NCI-H128 (cell line): Measurements from ENCODE around the gene CDK14.
"Not testable (repeated sequence)": the region's sequence is repeated elsewhere in the genome, so short reads cannot be mapped to it uniquely, and the experiment has no call there.

Source experiments
- DNase-seq: peaks from one replicate; lab custom pipeline; 2025; ENCODE audit not compliant: unreplicated experiment; lab: John Stamatoyannopoulos, UW

The CDK14 gene

DNA sequence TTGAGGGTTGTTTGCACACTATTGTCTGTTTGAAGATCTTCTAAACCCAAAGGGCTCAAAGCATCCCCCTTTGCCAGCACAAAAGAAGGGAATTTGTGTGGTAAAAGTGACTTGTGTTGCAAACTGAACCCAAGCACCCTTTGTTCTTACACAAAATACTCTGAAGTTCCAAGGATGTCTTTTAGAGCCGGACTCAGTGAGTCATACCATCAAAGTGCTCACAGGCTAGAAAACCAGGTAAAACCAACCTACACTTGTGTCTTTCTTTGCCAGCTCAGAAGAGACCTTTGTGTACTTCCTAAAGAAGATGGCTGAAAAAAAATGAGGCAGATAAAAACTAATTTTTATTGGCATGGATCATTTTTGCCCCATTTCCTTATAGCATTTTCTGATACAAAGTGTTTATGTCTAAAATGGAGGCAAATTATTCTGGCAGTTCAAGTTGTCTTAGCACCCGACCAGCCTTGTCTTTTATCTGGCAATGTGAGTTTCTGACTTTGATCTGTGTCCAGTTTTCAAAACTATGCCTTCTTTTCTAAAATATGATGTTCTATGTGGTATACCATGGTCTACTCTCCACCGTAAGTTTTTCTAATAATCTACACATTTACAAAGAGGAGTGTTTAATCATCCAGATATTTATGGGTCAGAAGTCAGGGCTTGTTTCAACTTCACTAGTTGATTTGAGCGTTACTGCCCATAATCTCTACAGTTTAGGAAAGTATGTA is 539.7 kb downstream of the CDK14 start:
- DNase-seq: no peak

DNA sequence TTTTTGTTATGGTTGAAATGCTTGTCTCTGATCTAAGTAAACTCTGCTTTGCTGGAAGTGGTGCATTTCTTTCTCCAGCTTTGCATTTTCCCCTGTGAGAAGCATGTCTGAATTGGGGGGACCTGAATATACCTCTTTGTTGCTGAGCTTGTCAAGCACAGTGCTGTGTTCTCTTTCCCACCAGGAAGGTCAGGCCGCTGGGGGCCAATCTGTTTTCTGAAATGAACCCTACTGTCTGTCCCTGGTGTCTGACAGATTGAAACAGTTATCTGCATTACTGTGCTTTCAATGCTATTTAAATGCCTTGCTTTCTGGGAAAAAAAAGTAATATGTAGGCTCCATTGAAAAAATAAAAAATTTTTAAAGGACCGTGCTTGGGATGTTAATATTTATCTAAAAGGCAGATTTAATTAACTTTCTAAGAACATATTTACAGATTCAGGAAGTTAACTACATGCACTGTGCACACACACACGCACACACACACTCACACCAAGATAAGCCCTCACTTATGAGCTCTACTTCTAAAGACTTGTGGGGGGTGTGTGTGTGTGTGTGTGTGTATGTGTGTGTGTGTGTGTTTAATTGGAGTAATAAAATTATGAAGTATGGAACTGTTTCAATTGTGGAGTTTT is 541.1 kb downstream of the CDK14 start:
- no peak for DNase-seq

- no peak for DNase-seq
Observed at GRCh38 chr7:91137788-91138368, 541.8 kb downstream of the CDK14 start.

GRCh38 chr7:91140286-91140685 is 544.2 kb downstream of the CDK14 start:
- DNase-seq: no peak

DNA sequence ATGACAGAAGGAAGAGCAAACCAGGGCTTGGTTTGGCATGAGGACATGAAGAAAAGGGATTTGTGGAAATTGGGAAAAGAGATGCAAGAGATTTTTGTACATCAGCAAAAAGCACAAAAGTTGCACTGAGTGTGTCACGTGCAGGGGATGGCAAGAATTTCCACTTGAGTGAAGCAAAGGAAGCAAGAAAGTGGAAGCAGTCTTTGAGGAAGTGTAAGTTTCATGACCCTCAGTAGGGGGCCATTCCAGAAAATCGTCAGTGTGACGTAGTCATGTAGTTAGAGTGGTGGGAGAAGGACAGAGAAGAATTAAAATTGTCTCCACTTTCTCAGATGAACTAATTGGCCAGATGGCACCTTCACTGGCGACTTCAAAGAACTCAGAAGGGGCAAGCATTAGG is 544.9 kb downstream of the CDK14 start:
- no peak for DNase-seq

- DNase-seq: no peak
Observed at GRCh38 chr7:91142743-91143142, 546.6 kb downstream of the CDK14 start.

DNA sequence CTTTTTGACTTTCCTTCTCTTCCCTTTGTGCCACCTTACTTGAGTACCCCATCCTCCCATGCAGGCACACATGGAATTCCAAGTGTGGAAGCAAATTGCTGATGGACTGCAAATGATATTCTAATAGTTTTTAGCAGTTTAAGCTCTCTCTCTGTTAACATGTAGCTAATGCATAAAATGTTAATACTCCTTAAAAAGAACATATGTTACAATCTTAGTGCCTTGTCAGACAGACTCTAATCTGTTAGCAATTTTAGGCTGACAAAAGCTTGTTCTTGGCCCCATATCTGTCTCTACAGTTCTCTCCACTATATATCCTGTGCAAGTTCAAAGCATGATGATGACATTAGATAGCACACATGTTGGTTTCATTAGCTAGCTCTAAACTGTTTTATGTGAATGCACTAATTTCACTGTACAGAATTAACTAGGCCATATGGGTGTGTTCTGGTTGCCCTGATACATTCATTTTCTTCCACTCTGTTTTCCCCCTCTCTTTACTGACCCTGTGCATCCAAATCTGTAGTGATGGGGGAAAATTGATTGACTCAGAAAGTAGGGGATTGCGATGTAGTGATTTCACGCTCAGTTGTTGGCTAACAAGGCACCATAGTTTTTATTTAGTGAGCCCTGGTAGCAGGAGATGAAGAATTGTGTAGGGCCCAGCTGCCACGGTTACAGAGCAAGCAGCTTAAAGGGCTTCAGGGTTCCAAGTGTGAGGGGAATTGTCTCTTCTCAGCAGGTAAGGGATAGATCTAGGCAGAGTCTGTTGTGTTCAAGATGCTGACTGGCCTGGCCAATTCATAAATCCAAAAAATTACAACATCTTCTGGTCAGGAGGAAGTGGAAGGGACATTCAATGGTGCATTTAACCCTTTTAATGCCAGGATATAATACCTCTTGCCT is 553.5 kb downstream of the CDK14 start:
- DNase-seq: no peak

GRCh38 chr7:91151916-91152315 is 555.8 kb downstream of the CDK14 start:
- no peak for DNase-seq

GRCh38 chr7:91156316-91157185 is 560.4 kb downstream of the CDK14 start:
- no peak for DNase-seq

DNA sequence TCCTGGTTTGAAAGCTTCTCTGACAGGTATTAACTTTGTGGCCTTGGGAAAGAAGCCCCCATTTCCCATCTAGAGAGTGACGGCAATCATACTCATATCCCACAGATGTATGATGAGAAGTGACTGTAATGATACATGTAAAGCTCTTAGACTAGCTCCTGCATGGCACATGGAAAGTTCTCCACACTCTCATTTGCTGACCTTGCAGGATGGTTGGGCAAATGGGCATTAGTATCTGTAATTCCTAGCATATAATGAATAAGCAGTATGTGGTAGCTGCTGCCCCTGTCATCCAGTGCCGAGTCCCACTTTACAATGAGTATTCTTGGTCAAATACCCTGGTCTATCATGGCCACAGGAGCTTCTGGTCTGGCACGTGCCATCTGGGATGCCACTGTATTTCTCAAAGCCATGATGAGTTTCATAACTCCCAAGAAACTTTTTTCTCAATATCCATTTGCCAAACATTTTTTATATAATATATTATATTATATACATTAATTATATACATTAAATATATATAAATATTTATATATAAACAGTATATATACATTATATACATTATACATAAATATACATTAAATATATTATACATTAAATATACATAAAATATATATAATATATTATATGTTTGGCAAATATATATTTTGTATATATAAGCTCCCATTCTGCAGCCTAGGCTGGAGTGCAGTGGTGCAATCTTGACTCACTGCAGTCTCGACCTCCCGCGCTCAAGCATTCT is 561.6 kb downstream of the CDK14 start:
- DNase-seq: no peak

GRCh38 chr7:91162436-91162835 is 566.3 kb downstream of the CDK14 start:
- DNase-seq: no peak

DNA sequence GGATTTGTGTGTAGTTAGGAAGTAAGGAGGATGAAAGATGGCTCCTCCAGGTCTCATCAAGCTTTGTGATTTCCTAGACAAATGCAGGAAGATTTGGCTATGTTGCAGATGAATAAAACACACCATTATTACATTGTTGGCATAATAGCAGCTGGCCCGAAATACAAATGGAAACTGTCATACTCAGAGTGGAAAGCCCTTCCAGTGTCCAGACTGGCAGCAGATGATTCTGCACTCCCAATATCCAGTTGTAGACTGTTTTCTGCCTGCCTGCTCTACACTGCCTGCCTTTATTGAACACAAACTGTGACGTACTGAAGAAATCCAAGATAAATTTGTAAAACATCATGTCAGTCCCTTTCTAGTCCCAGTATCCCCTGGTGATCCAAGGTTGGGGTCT is 568.4 kb downstream of the CDK14 start:
- no peak for DNase-seq

DNA sequence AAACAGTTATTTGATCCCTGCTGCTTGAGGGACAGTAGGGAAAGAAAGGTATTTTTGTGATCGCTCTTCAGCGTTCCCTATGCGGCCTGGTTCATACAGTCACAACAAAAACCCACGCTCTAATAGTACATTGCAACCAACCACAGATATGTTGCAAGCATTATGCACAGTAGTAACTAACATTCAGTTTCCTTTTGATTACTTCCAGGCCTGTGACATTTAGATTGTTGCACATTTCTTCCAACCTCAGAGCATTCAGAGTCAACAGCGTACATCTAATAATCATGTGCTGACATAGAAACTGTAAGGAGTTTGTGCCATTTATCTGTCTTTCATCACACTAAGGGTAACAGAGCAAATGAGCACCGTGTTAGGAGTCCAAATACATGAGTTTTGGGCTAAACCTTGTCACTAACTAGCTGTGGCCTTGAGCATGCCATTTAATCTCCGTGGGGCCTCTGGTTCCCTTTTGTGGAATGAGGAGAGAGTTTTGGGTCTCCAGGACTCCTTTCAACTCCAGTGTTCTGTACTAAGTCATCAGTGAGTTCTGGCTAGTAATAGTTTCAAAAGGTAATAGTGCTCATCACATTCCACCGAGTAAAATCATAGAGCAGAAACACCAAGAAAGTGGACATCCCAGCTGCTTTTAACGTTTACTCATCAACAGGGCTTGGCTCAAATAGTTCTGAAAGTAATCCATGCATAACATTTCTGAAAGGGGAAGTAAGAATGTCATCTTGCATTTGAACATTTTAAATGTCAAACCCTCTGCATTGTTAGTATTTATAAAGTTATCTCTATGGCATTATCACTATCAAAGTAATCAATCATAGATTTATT is 569.1 kb downstream of the CDK14 start:
- no peak for DNase-seq

- DNase-seq: no peak
Observed at GRCh38 chr7:91165846-91166230, 569.7 kb downstream of the CDK14 start.

- DNase-seq: no peak
Observed at GRCh38 chr7:91168871-91169829, 573.0 kb downstream of the CDK14 start.

GRCh38 chr7:91169830-91170191 is 573.7 kb downstream of the CDK14 start:
- DNase-seq: no peak

DNA sequence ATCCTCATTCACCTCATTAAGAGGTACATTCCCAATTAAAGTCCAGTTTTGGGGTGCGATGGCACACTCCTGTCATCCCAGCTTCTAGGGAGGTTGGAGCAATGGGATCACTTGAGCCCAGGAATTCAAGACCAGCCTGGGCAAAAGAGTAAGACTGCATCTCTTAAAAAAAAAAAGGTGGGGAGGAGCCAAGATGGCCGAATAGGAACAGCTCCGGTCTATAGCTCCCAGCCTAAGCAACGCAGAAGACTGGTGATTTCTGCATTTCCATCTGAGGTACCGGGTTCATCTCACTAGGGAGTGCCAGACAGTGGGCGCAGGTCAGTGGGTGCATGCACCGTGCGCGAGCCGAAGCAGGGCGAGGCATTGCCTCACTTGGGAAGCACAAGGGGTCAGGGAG is 577.1 kb downstream of the CDK14 start:
- not testable (repeated sequence) for DNase-seq

- DNase-seq: no peak
Observed at GRCh38 chr7:91180746-91181145, 584.6 kb downstream of the CDK14 start.
